ENCODE data around the gene AGBL1.

The AGBL1 gene

DNA sequence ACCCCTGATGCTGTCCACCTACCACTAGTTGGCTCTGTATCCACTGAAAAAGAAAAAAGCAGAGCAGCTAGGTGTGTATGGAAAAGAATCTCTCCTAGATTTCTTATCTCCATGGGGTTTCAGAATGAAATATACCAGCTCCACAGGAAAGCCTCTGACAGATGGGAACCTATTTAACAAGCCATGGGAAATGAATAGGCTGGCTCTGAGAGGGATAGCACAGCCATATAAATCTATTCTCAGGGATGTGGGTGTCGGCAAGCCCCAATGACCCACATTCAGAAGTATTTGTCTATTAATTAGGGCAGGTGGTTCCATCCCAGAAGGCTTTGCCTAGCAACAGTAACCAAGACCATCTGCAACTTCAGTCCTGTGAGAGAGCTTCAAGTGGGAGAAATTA, 694.1 kb downstream of the AGBL1 start:
- Mint-ChIP-seq H3K27ac (no peak overlapping the region), H3K4me3 (no peak overlapping the region), H3K36me3 (ENCODE audit: low read depth) (no peaks in the 10 kb centered on the region), H3K4me1 (ENCODE audit: low read depth) (no peaks in the 10 kb centered on the region), H3K9me3 (no peaks in the 10 kb centered on the region), H3K27me3 (ENCODE audit: low read depth) (no peaks in the 10 kb centered on the region)
- DNase-seq (ENCODE audit: low spot score), result no peak

DNA sequence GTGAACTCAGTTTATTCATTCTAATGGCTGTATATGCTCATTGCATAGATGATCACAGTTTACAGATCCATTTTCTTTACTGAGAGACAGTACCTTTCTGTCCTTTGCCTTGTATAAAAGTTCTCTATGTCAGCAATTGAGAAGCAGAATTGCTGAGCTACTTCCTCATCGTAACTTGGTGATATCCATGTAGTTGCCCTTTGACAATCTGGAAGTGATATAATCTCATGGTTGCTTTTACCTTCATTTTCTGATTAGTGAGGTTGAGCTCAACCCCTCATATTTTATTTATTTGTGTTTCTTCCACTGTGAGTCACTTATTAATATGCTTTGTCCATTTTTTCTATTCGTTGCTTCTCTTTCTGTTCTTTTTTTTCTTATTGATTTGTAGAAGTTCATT, 696.5 kb downstream of the AGBL1 start:
- Mint-ChIP-seq H3K27me3 (ENCODE audit: low read depth) (no peaks in the 10 kb centered on the region), H3K4me1 (ENCODE audit: low read depth) (no peaks in the 10 kb centered on the region), H3K4me3 (no peak overlapping the region), H3K36me3 (ENCODE audit: low read depth) (no peaks in the 10 kb centered on the region), H3K27ac (no peak overlapping the region), H3K9me3 (no peaks in the 10 kb centered on the region)
- DNase-seq (ENCODE audit: low spot score), result no peak

DNA sequence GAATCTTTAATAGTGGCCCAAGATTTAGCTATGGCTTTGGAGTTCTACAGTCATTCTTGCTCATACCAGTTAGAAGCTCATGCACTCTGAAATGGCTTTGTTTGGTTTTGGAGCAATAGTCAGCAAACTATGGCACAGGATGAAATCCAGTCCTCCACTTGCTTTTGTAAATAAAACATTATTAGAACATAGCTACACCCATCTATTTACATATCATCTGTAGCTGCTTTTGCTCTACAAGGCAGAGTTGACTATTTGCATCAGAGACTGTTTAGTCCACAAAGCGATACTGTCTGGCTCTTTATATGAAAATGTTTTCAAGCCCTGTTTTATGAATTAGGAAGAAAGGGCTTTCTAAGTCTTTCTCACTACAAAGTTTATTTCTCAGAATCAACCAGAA, 716.9 kb downstream of the AGBL1 start:
- DNase-seq (ENCODE audit: low spot score), result no peak
- Mint-ChIP-seq H3K4me3 (no peak overlapping the region), H3K4me1 (ENCODE audit: low read depth) (no peaks in the 10 kb centered on the region), H3K36me3 (ENCODE audit: low read depth) (no peaks in the 10 kb centered on the region), H3K9me3 (no peaks in the 10 kb centered on the region), H3K27ac (no peak overlapping the region), H3K27me3 (ENCODE audit: low read depth) (no peaks in the 10 kb centered on the region)

DNA sequence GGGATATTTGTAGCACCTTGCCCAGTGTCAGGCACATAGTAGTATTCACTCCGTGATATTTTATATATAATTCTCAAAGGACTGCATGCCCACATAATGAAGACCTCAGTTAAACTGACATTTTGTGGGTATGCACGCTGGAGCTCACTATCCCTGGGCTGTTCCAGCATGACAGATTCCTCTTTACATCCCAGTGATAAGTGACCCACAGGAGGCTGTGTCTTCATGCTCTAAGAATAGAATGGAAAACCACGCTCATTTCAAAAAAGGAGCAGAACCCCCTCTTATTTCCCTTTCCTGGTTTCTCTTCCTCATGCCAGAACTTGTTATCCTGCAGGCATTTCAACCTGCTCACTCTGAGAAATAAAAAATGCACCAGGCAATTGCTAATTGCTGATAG, 717.5 kb downstream of the AGBL1 start:
- no peak overlapping the region for H3K27ac Mint-ChIP-seq

DNA sequence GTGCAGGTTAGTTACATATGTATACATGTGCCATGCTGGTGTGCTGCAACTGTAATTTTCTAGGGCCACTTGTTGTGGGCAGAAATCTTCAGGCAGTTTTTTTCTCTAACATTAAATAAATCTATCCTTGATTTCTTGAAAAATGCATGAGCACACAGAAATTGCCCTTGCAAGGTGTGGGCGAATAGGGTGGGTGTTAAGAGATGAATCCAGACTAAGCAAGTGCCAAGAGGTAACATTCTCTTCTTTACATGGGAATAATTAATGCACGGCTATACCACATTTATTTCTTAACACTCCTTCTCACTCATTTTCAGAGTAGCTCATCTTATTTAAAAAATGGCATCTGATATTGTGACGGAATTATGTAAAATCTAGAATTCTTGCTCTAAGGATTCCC, 719.6 kb downstream of the AGBL1 start:
- Mint-ChIP-seq H3K27ac (no peak overlapping the region), H3K4me3 (no peak overlapping the region), H3K4me1 (ENCODE audit: low read depth) (no peaks in the 10 kb centered on the region), H3K27me3 (ENCODE audit: low read depth) (no peaks in the 10 kb centered on the region), H3K36me3 (ENCODE audit: low read depth) (no peaks in the 10 kb centered on the region), H3K9me3 (no peaks in the 10 kb centered on the region)
- DNase-seq (ENCODE audit: low spot score), result no peak

More for the DNA sequence above, 717.5 kb downstream of the AGBL1 start:
- DNase-seq (ENCODE audit: low spot score), result no peak
- Mint-ChIP-seq H3K9me3 (no peaks in the 10 kb centered on the region), H3K4me3 (no peak overlapping the region), H3K27me3 (ENCODE audit: low read depth) (no peaks in the 10 kb centered on the region), H3K36me3 (ENCODE audit: low read depth) (no peaks in the 10 kb centered on the region), H3K4me1 (ENCODE audit: low read depth) (no peaks in the 10 kb centered on the region)

DNA sequence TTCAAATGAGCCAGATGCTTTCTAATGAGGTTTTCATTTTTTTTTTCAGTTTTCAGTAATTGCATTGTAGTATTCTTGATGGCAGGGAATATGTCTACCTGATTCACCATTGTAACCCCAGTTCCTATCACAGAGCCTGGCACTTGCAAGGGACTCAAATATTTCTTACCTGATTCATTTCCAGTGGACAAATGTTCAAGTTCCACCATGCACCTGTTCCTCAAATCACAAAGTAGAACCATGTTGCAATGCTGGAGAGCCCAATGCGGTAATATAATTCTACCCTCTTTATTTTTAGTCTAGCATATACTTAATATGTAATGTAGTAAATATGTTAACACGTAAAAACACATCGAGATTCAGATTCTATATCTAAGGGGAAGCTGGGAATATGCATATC, 722.6 kb downstream of the AGBL1 start:
- no peak for DNase-seq (ENCODE audit: low spot score)
- no peaks in the 10 kb centered on the region for H3K4me1 Mint-ChIP-seq (ENCODE audit: low read depth)
- no peaks in the 10 kb centered on the region for H3K36me3 Mint-ChIP-seq (ENCODE audit: low read depth)
- H3K9me3 Mint-ChIP-seq, result no peaks in the 10 kb centered on the region
- no peak overlapping the region for H3K27ac Mint-ChIP-seq
- no peaks in the 10 kb centered on the region for H3K27me3 Mint-ChIP-seq (ENCODE audit: low read depth)
- no peak overlapping the region for H3K4me3 Mint-ChIP-seq

DNA sequence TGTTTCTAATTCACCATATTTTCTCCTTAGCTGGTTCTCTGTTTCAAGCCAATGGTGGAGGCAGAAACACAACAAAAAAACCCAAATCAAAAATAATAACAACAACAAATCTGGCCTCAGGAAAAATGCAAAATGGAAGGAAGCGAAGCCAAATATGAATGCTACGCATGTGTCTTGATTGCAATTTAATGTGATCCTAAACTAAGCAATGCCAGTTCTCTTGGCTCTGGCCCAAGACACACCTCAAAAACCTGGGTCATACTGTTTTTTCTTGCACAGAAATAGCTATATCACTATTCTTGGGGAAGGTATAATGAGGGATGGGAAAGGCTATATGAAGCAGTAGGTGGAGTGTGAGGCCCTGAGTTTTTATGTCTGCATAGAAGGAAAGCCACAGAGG, 724.7 kb downstream of the AGBL1 start:
- H3K9me3 Mint-ChIP-seq, result no peaks in the 10 kb centered on the region
- no peak overlapping the region for H3K4me3 Mint-ChIP-seq
- no peaks in the 10 kb centered on the region for H3K36me3 Mint-ChIP-seq (ENCODE audit: low read depth)
- no peak overlapping the region for H3K27ac Mint-ChIP-seq
- H3K4me1 Mint-ChIP-seq (ENCODE audit: low read depth), result no peaks in the 10 kb centered on the region
- no peaks in the 10 kb centered on the region for H3K27me3 Mint-ChIP-seq (ENCODE audit: low read depth)
- DNase-seq (ENCODE audit: low spot score), result no peak

DNA sequence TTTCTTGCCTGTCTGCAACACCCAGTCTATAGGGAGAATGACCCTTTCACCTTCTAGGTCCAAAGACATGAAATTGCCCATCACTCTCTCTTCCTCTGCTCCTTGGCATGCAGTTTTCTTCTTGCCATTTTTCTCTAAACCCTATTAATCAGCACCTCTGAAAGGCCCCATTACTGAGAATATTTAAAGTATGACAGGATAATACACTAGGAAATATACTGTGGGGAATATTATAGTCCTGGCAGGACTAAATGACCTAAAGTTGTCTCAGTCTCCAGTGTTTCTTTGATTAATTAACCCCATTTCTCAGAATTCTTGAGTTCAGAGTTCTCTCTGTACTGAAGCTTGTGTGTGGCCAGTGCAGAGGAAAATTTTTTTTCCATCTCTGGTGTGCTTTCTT, 730.7 kb downstream of the AGBL1 start:
- H3K36me3 Mint-ChIP-seq (ENCODE audit: low read depth), result no peaks in the 10 kb centered on the region
- H3K4me1 Mint-ChIP-seq (ENCODE audit: low read depth), result no peaks in the 10 kb centered on the region
- DNase-seq (ENCODE audit: low spot score), result no peak
- no peaks in the 10 kb centered on the region for H3K9me3 Mint-ChIP-seq
- no peaks in the 10 kb centered on the region for H3K27me3 Mint-ChIP-seq (ENCODE audit: low read depth)
- no peak overlapping the region for H3K27ac Mint-ChIP-seq
- no peak overlapping the region for H3K4me3 Mint-ChIP-seq

DNA sequence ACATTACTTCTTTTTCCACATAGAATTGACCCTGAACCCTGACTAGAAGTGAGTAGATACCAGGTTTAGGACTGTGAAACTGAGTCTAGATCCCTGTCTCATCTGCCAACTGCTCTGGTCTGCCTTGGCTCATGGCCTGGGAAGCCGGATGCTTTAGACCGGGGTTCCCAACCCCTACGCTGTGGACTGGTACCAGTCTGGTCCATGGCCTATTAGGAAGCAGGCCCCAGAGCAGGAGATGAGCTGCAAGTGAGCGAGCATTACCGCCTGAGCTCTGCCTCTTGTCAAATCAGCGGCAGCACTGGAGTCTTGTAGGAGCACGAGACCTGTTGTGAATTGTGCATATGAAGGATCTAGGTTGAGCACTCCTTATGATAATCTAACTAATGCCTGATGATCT, 734.2 kb downstream of the AGBL1 start:
- Mint-ChIP-seq H3K4me1 (ENCODE audit: low read depth) (no peaks in the 10 kb centered on the region), H3K27ac (no peak overlapping the region), H3K9me3 (no peaks in the 10 kb centered on the region), H3K27me3 (ENCODE audit: low read depth) (no peaks in the 10 kb centered on the region), H3K4me3 (no peak overlapping the region), H3K36me3 (ENCODE audit: low read depth) (no peaks in the 10 kb centered on the region)
- DNase-seq (ENCODE audit: low spot score), result no peak

DNA sequence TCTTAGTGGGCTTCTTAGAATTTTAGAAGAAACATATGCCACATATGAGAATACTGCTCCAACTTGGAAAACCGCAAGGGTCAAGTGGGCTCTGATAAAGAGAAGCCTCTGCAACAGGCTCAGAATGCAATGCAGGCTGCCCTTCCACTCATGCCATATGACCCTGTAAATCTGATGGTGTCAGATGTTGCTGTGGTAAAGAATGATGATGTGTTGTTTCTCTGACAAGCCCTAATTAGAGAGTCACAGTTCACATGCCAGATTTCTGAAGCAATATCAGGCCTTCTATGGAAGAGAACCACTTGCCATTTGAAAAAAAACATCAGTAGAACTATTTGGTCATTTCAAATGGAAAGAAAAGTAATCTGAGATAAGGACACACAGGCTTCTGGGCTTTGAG, 749.6 kb downstream of the AGBL1 start:
- no peaks in the 10 kb centered on the region for H3K27me3 Mint-ChIP-seq (ENCODE audit: low read depth)
- no peak overlapping the region for H3K27ac Mint-ChIP-seq
- no peak overlapping the region for H3K4me3 Mint-ChIP-seq
- no peaks in the 10 kb centered on the region for H3K4me1 Mint-ChIP-seq (ENCODE audit: low read depth)
- DNase-seq (ENCODE audit: low spot score), result no peak
- H3K36me3 Mint-ChIP-seq (ENCODE audit: low read depth), result no peaks in the 10 kb centered on the region
- no peaks in the 10 kb centered on the region for H3K9me3 Mint-ChIP-seq

DNA sequence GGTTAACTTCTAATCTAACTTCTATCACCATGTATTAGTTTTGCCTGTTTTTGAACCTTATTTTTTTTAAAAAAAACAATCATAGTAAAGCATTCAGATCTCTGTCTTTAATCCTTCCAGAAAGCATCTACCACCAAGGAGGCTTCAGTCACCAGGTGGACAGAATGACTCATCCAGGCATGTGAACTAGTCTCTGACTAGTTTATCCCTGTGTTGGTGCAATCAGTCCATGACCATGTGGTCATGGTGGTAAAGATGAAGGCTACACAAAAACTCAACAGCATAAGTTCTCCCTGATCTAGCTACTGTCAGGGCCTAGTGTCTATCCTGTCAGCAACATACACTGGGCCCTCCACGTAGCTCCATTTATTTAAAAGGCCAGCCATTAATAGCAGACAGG, 750.6 kb downstream of the AGBL1 start:
- Mint-ChIP-seq H3K36me3 (ENCODE audit: low read depth) (no peaks in the 10 kb centered on the region), H3K9me3 (no peaks in the 10 kb centered on the region), H3K27me3 (ENCODE audit: low read depth) (no peaks in the 10 kb centered on the region), H3K4me1 (ENCODE audit: low read depth) (no peaks in the 10 kb centered on the region), H3K4me3 (no peak overlapping the region), H3K27ac (no peak overlapping the region)
- DNase-seq (ENCODE audit: low spot score), result no peak

DNA sequence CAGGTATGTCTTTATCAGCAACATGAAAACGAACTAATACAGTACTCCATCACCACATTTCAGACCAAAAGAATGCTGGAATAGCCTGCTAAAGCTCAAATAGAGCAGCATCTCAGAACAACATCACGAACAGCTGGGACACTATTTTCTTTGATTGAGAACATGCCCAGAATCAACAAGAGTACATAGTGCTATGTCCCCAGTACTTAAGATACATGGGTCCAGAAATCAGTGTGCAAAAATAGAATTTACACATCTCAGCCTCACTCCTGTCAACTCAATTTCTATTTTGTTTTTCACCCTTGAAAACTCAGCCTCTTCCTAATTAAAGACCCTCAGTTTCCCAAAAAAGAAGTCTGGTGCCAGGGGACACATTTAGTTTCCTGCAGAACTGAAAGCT, 753.9 kb downstream of the AGBL1 start:
- no peaks in the 10 kb centered on the region for H3K36me3 Mint-ChIP-seq (ENCODE audit: low read depth)
- no peak for DNase-seq (ENCODE audit: low spot score)
- no peaks in the 10 kb centered on the region for H3K27me3 Mint-ChIP-seq (ENCODE audit: low read depth)
- H3K27ac Mint-ChIP-seq, result no peak overlapping the region
- no peaks in the 10 kb centered on the region for H3K4me1 Mint-ChIP-seq (ENCODE audit: low read depth)
- no peak overlapping the region for H3K4me3 Mint-ChIP-seq
- H3K9me3 Mint-ChIP-seq, result no peaks in the 10 kb centered on the region

DNA sequence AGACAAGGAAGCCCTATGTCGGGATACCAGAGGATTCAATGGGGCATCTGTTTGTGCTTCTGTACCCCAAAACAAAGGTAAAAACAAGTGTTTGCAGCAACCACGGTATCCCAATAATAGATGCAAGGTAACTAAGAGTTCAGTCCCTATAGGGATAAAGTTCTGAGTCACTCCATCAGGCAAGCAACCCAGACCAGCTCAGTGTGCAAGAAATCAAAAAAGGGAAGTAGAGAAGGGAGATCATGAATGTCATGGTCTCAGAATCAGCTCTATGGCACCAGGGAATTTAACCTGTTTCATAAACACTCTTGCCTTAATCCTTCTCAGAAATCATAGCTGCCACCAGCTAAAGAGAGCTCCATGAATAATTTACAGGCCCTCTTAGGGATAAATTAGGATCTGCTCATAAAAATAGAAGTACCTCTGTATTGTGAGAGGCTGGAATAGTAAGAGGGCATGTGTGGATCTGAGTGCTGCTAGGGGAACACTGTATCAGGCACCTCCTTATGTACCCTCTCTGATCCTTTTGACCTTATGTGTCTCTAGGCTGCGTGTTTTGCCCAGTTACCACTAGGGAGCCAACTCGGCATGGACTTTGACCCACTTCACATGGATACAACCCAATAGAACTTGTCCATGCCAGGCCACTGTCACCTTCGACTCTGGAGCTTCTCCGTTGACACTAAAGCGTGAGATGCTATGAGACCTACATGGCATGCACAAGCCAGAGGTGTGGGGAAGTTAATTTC, 754.6 kb downstream of the AGBL1 start:
- no peak overlapping the region for H3K27ac Mint-ChIP-seq
- H3K4me3 Mint-ChIP-seq, result no peak overlapping the region
- DNase-seq (ENCODE audit: low spot score), result no peak
- no peaks in the 10 kb centered on the region for H3K27me3 Mint-ChIP-seq (ENCODE audit: low read depth)
- no peaks in the 10 kb centered on the region for H3K36me3 Mint-ChIP-seq (ENCODE audit: low read depth)
- H3K4me1 Mint-ChIP-seq (ENCODE audit: low read depth), result no peaks in the 10 kb centered on the region
- no peaks in the 10 kb centered on the region for H3K9me3 Mint-ChIP-seq

DNA sequence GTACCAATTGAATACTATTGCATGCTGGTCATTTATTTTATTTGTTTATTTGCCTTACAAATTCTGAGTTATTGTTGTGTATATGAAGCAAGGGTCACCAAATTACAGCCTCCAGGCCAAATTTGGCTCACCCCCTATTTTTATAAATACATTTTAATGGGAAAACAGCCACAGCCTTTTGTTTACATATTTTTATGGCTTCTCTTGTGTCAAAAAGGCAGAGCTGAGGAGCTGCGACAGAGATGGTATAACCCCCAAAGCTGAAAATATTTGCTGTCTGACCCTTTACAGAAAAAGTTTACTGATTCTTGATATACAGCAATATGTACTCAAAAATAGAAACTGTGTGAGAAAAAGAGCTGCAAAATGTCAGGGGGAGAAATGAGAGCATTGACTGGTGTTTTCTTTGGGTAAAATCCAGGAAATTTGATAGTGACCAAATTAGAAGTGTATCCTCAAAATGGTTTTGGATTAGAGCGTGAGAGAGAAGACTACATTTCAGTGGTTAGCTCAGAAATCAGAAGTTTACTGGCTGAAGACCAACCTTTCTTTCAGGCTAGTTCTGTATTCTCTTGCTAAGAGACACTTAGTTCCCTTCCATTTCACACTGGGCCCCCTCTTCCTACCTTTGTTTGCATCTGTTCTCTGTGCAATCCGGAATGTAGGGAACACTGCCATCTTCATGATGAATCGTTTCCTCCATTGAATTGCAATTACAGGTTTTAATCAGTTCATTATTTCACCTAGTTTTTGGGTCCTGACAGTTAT, 757.8 kb downstream of the AGBL1 start:
- Mint-ChIP-seq H3K27me3 (ENCODE audit: low read depth) (no peaks in the 10 kb centered on the region), H3K27ac (no peak overlapping the region), H3K9me3 (no peaks in the 10 kb centered on the region), H3K4me3 (no peak overlapping the region), H3K36me3 (ENCODE audit: low read depth) (no peaks in the 10 kb centered on the region), H3K4me1 (ENCODE audit: low read depth) (no peaks in the 10 kb centered on the region)
- DNase-seq (ENCODE audit: low spot score), result no peak

DNA sequence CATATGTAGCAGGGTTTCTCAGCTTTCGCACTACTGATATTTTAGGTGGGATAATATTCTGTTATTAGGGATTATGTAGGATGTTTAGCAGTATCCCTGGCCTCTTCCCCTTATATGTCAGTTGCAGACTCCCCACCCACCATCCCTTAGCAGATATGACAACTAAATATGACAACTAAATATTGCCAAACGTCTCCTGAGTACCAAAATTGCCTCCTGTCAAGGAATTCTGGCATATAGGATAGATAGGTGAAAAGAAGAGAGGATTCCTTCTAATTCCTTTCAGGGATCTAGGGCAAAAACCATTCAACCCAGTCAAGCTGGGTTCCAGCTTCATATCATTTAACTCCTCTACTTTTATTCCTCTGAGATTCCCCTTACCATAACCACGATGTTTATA, 759.8 kb downstream of the AGBL1 start:
- H3K9me3 Mint-ChIP-seq, result no peaks in the 10 kb centered on the region
- no peak overlapping the region for H3K4me3 Mint-ChIP-seq
- H3K27ac Mint-ChIP-seq, result no peak overlapping the region
- H3K4me1 Mint-ChIP-seq (ENCODE audit: low read depth), result no peaks in the 10 kb centered on the region
- H3K27me3 Mint-ChIP-seq (ENCODE audit: low read depth), result no peaks in the 10 kb centered on the region
- no peaks in the 10 kb centered on the region for H3K36me3 Mint-ChIP-seq (ENCODE audit: low read depth)
- no peak for DNase-seq (ENCODE audit: low spot score)

All from T-helper 2 cell treated with Interferon-gamma antibody and Interleukin-4, amounts not matched to agents 5 μg/mL and 100 μg/mL, for 36 hours (primary cell).